Activated naive CD4-positive, alpha-beta T cell treated with anti-CD3 and anti-CD28 coated beads for 36 hours (primary cell): Measurements from ENCODE around the gene KIRREL3. TPM values are rescaled to one million over a fixed set of nuclear protein-coding genes. Genes with fewer than 3 reads are reported as not detected.

Experiments used
- CTCF ChIA-PET: fragments of 350-600 bp; sonication (Branson Sonifier 250); formaldehyde crosslinking; loops from one replicate; lab custom pipeline; 2021; ENCODE audit warnings: antibody characterized with exemption; lab: Charles Lee
- DNase-seq: peaks from one replicate; pipeline ENCODE4 v3.0.0-alpha.2; 2020
- H3K27ac Mint-ChIP-seq: one replicate; pipeline ENCODE4 v1.8.0; 2021; ENCODE audit warnings: mild to moderate bottlenecking, mixed read lengths
- H3K27me3 Mint-ChIP-seq: one replicate; pipeline ENCODE4 v1.8.0; 2021; ENCODE audit warnings: low read depth, mixed read lengths
- H3K36me3 Mint-ChIP-seq: one replicate; pipeline ENCODE4 v1.8.0; 2021; ENCODE audit warnings: low read depth, mixed read lengths
- H3K4me1 Mint-ChIP-seq: one replicate; pipeline ENCODE4 v1.8.0; 2021; ENCODE audit warnings: low read depth, mixed read lengths
- H3K4me3 Mint-ChIP-seq: one replicate; pipeline ENCODE4 v1.8.0; 2021; ENCODE audit warnings: mild to moderate bottlenecking, moderate library complexity, mixed read lengths
- H3K9me3 Mint-ChIP-seq: one replicate; pipeline ENCODE4 v1.8.0; 2021; ENCODE audit warnings: mixed read lengths
- intact Hi-C: fragments of 100-400 bp; cut with micrococcal nuclease; formaldehyde crosslinking; loops from one replicate; pipeline ENCODE4 v1.15.1; 2023
- total RNA-seq, 2 experiments: library from RNA; stranded (reverse); gene quantifications; one replicate each; pipeline ENCODE4 v1.2.3, GENCODE V29; 2021

The KIRREL3 gene
- total RNA-seq, 2 experiments from 2014 or later: not detected

DNA sequence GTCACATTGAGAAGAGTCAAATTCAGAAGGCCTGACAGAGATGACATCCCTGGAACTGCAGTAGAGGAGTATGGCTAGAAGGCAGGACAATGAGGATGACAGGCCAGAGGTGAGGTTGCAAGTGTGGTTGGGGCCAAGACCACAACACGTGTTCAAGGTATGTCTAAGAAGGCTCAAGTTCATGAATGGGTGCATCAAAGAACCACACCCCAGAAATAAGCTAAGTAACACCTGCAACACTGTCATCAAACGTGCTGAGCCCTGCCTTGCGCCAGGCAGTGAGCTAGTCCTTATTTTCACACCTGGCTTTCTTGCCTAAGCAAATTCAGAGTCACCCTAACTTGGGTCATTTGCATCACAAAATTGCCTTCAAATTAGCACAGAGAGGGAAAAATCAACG is 313.6 kb downstream of the KIRREL3 start:
- intact Hi-C loops: no loop called here
- Mint-ChIP-seq H3K4me1 (no peaks in the 10 kb centered on the region), H3K27me3 (peaks cover 8% of the 10 kb centered on the region), H3K36me3 (no peaks in the 10 kb centered on the region), H3K27ac (no peak overlapping the region), H3K4me3 (no peak overlapping the region), H3K9me3 (no peaks in the 10 kb centered on the region)
- DNase-seq: no peak
- CTCF ChIA-PET: no interaction called here

DNA sequence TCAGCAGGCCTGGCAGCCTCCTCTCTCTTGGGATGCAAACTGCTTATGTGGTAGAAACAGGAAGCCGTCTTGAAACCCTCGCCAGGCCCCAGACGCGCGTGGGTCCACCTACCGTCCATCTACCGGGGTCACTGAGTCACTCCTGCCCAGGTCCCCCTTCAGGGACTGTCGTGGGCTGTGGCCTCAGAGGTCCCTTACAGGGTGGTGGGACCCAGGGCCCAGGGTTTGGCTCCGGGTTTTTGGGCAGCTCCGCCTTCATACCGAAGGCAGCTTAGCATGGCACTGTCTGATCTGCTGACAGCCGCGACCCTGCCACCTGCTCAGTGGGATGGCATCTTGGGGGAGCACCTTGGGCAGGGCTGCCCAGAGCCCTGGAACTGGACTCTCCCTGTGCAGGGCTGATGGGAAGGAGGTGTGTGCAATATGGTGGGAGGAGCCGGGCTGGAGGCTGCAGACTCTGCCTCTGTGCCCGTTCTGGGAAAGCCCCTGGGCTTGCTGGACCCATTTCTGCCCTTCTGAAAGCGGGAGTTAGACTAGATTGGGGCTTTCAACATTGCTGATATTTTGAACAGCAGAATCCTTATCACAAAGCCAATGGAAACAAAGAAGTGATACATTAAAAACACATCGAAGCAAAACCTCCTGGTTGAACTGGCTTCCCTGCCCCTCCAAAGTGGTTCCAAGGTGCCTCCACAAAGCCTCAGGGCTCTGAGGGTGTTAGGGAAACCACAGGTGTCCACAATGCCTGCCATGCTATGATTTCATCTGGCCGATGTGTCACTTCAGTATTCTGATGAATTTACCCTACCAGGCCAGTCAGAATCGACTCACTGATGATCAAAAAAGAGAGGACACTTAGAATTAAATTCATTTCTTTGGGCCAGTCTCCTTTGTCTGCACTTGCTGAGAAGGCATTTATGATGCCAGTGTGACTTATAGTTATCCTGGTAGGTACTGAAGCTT is 316.5 kb downstream of the KIRREL3 start:
- intact Hi-C loops: no loop called here
- no peak for DNase-seq
- no peaks in the 10 kb centered on the region for H3K36me3 Mint-ChIP-seq
- CTCF ChIA-PET: no interaction called here
- no peaks in the 10 kb centered on the region for H3K9me3 Mint-ChIP-seq
- H3K4me3 Mint-ChIP-seq: no peak overlapping the region
- H3K27me3 Mint-ChIP-seq: peaks cover 8% of the 10 kb centered on the region
- H3K27ac Mint-ChIP-seq: no peak overlapping the region
- H3K4me1 Mint-ChIP-seq: no peaks in the 10 kb centered on the region

DNA sequence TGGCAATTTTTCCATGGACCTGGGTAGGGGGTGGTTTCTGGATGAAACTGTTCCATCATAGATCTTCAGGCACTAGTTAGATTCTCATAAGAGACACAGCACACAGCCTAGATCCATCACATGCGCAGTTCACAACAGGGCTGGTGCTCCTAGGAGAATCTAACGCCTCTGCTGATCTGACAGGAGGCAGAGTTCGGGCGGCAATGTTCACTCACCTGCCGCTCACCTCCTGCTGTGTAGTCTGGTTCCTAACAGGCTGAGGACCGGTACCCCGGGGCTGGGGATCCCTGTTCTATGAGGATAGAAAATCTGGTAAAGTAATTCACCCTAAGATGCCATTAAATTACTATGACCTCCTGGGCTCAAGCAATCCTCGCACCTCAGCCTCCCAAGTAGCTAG is 318.0 kb downstream of the KIRREL3 start:
- no peaks in the 10 kb centered on the region for H3K36me3 Mint-ChIP-seq
- H3K9me3 Mint-ChIP-seq: no peaks in the 10 kb centered on the region
- no peak overlapping the region for H3K27ac Mint-ChIP-seq
- intact Hi-C loops: no loop called here
- H3K27me3 Mint-ChIP-seq: peaks cover 8% of the 10 kb centered on the region
- no peak for DNase-seq
- CTCF ChIA-PET: no interaction called here
- no peaks in the 10 kb centered on the region for H3K4me1 Mint-ChIP-seq
- no peak overlapping the region for H3K4me3 Mint-ChIP-seq

DNA sequence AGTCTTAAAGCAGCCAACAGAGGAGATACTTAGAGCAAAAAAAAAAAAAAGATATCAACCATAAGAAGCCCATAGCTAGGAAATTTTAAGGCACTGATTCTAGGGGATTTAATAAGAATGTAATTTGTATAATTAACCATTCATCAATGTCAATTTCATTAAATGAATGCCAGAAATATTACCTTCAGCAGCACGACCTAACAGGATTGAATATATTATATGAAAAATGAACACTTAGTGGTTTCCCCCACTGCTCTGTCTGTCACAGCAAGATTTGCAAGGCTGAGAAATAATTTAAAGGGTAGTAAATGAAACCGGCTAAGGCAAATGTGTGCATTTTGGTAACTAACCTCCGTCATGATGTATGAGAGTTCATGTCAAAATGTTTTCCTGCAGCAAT is 319.9 kb downstream of the KIRREL3 start:
- DNase-seq: no peak
- CTCF ChIA-PET: interaction anchor here (0.6 to 0.7 kb wide), 2 partner anchors 50 to 648 kb away, joined by 3 to 4 read pairs; no protein-coding TSS in a partner anchor
- intact Hi-C loops: no loop called here
- peaks cover 10% of the 10 kb centered on the region for H3K27me3 Mint-ChIP-seq
- no peaks in the 10 kb centered on the region for H3K4me1 Mint-ChIP-seq
- no peak overlapping the region for H3K4me3 Mint-ChIP-seq
- no peaks in the 10 kb centered on the region for H3K9me3 Mint-ChIP-seq
- H3K36me3 Mint-ChIP-seq: no peaks in the 10 kb centered on the region
- no peak overlapping the region for H3K27ac Mint-ChIP-seq

DNA sequence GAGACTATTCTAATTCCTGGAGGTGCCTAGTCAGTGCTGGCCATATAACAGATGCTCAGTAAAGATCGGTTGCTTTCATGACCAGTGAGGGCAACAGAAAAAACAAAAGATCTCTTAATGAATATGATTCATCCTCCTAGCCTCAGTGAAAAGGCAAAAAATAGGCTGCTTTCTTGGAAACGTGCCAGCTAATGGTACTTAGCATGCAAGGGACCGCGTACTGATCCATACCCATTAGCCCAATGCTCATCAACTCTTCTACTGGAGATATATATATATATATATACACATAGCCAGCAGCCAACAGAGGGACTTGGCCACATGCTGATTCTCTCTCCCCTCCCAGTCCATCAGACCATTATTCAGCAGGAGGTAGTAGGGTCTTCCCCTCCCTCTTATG is 320.4 kb downstream of the KIRREL3 start:
- no peaks in the 10 kb centered on the region for H3K4me1 Mint-ChIP-seq
- CTCF ChIA-PET: no interaction called here
- no peak overlapping the region for H3K27ac Mint-ChIP-seq
- peaks cover 13% of the 10 kb centered on the region for H3K27me3 Mint-ChIP-seq
- no peaks in the 10 kb centered on the region for H3K9me3 Mint-ChIP-seq
- intact Hi-C loops: no loop called here
- H3K4me3 Mint-ChIP-seq: no peak overlapping the region
- H3K36me3 Mint-ChIP-seq: no peaks in the 10 kb centered on the region
- no peak for DNase-seq

DNA sequence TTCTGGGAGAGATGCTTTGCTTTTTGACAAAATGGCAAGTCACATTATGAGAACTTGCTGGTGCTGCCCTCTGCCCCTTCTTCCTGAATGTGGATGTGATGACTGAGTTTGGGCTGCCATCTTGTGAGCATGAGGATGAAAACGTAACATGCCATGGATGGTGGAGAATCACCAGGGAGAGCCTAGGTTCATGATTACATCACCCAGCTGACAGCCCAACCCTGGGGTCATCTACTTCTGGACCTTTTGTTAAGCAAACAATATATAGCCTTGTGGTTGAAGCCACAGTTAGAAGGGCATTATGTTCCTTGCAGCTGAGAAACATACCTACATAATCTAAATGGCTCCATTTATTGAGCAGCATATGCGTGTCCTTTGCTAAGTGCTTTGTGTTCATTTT is 321.5 kb downstream of the KIRREL3 start:
- H3K4me3 Mint-ChIP-seq: no peak overlapping the region
- H3K36me3 Mint-ChIP-seq: no peaks in the 10 kb centered on the region
- no peaks in the 10 kb centered on the region for H3K9me3 Mint-ChIP-seq
- CTCF ChIA-PET: interaction anchor here (0.6 kb wide), 1 partner anchor 109 kb away, joined by 3 read pairs; no protein-coding TSS in a partner anchor
- H3K27ac Mint-ChIP-seq: no peak overlapping the region
- peaks cover 11% of the 10 kb centered on the region for H3K27me3 Mint-ChIP-seq
- H3K4me1 Mint-ChIP-seq: no peaks in the 10 kb centered on the region
- DNase-seq: no peak
- intact Hi-C loops: no loop called here

DNA sequence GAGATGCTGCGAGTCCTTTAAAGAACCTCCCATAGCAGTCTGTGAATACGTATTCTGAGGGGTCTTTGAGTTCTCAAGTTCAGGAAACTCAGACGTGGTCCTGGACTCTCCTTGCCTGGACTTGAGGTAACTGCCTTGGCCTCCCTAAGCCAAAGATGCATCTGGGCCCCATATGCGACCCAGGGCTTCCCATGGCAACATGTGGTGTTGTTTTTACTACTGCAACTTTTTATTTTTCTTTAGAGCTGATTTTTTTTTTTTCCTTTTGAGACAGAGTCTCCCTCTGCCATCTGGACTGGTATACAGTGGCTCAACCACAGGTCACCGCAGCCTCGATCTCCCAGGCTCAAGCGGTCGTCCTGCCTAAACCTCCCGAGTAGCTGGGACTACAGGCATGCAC is 324.0 kb downstream of the KIRREL3 start:
- Mint-ChIP-seq H3K27me3 (peaks cover 13% of the 10 kb centered on the region), H3K9me3 (no peaks in the 10 kb centered on the region), H3K27ac (no peak overlapping the region), H3K4me1 (no peaks in the 10 kb centered on the region), H3K4me3 (no peak overlapping the region), H3K36me3 (no peaks in the 10 kb centered on the region)
- CTCF ChIA-PET: no interaction called here
- intact Hi-C loops: no loop called here
- DNase-seq: no peak

DNA sequence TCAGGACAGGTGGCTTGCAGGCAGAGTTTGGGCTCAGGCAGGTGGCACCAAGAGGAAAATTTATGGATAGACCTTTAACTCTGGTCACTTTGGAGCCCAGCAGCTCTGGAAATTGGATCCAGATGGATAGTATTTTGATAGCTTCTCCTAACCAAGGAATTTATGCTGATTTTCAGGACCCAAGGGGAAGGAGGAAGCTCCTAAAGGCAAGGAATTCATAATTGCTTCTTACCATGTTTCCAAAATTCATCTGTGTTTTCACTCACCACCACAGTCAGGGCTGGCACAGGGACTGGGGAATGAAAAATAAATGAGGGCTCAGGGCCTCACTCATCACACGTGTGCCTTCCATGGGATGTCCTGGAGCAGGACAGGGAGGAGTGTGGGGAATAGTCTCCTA is 327.3 kb downstream of the KIRREL3 start:
- Mint-ChIP-seq H3K4me3 (no peak overlapping the region), H3K27ac (no peak overlapping the region), H3K36me3 (no peaks in the 10 kb centered on the region), H3K9me3 (no peaks in the 10 kb centered on the region), H3K27me3 (peaks cover 20% of the 10 kb centered on the region), H3K4me1 (no peaks in the 10 kb centered on the region)
- intact Hi-C loops: no loop called here
- CTCF ChIA-PET: no interaction called here
- DNase-seq: no peak

DNA sequence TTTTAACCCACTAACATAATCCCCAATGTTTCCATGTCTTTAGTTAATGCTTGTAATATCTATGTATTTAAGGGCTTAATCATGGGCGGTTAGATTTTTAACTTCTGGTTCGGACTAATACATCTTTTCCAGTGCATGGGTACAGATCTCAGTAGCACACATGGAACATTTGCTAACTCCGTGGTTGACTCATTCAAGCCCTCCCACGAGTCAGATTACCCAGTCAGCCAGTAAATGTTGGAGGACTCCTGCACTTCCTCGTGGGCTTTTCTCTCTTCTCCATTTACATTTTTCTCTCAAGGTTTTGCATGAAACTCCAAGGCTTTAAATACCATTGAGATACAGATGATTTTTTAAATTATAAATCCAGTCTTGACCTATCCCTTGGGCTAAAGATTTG is 331.2 kb downstream of the KIRREL3 start:
- no peaks in the 10 kb centered on the region for H3K9me3 Mint-ChIP-seq
- H3K4me1 Mint-ChIP-seq: no peaks in the 10 kb centered on the region
- intact Hi-C loops: no loop called here
- H3K4me3 Mint-ChIP-seq: no peak overlapping the region
- H3K27me3 Mint-ChIP-seq: peaks cover 15% of the 10 kb centered on the region
- no peak for DNase-seq
- CTCF ChIA-PET: no interaction called here
- no peaks in the 10 kb centered on the region for H3K36me3 Mint-ChIP-seq
- H3K27ac Mint-ChIP-seq: no peak overlapping the region

DNA sequence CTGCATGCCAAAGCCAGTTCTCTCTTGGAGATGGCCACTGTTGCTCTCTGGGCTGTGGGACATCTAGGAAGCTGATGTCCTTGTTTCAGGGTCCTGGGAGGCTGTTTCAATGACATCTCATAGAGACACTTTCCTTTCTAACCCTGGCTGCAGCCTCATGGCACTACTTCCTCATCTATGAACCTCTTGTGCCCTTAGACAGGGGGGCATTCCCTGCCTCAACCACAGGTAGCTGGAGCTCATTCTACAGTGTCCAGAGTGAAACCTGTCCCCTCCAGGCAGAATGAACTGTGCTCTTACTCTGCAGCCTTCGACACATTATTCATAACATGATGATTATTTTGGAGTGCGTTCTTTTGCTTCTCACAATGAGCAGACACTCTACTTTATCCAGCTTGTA is 335.9 kb downstream of the KIRREL3 start:
- Mint-ChIP-seq H3K9me3 (no peaks in the 10 kb centered on the region), H3K4me1 (no peaks in the 10 kb centered on the region), H3K4me3 (no peak overlapping the region), H3K27ac (no peak overlapping the region), H3K36me3 (no peaks in the 10 kb centered on the region), H3K27me3 (peaks cover 13% of the 10 kb centered on the region)
- CTCF ChIA-PET: no interaction called here
- intact Hi-C loops: no loop called here
- no peak for DNase-seq

DNA sequence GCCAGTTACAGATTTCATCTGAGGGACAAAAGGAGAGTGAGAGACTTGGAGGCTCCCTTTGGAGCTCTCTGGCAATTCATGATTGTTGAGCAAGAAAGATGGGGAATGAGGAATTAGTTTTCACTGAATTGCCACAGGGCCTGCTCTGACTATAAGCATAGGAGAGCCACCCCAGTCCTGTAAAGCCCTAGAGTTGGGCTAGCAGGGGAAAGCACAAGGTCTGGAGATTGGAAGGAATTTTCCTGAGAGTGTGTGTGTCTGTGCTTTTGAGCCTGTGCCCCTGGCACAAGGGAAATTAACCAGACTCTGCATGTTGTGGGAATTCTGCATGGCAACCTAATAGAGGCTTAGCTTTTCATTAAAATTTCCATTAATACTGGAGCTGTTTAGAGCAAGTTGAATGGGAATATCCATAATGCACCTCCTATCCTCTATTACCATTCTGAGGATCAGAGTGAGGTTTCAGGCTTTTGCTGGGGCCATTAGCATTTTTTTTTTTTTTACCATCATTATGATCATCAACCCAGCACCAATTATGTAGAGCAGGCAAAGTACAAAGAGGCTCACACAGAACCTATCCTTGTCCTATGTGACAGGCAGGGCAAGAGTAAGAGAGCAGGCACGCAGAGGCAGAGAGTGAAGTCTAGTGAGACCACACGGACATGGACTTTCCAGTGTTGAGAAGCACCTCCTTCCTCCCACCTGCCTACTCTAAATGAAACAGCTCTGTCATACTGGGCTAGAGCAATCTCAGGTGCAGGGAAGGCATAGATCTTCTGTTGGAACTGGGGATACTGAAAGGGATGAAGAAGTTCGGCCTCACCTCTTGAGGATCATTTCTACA is 336.6 kb downstream of the KIRREL3 start:
- no peak for DNase-seq
- Mint-ChIP-seq H3K9me3 (no peaks in the 10 kb centered on the region), H3K27me3 (peaks cover 11% of the 10 kb centered on the region), H3K27ac (no peak overlapping the region), H3K4me1 (no peaks in the 10 kb centered on the region), H3K4me3 (no peak overlapping the region), H3K36me3 (no peaks in the 10 kb centered on the region)
- intact Hi-C loops: no loop called here
- CTCF ChIA-PET: no interaction called here

DNA sequence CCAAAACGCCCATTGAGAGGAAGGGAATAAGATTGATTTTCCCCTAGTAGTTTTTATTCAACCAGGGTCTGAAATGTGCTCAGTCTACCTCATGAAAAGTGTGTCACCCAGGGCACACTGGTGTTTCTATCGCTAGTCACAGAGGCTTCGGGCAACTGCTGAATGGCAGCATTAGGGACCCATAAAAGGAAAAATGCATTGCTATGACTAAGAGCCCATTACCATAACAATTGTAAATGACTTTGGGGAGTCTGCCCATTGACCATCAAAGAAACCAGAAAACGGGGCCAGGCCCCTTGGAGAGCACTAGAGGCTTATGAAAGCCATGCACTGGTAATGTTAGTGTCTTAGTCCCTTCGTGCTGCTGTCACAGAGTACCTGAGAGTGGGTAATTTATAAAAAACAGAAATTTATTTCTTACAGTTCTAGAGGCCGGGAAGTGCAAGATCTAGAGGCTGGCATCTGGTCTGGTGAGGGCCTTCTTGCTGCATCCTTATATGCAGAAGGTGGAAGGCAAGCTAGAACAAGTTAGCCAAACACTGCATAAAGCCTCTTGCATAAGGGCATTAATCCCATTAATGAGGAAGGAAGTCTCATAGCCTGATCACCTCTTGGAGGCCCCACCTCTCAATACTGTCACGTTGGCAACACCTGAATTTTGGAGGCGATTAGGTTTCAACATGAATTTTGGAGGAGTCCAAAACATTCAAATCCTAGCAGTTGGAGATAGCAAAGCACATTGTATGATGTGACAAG is 338.4 kb downstream of the KIRREL3 start:
- Mint-ChIP-seq H3K9me3 (no peaks in the 10 kb centered on the region), H3K27me3 (peaks cover 14% of the 10 kb centered on the region)

More for the DNA sequence above, 338.4 kb downstream of the KIRREL3 start:
- Mint-ChIP-seq H3K4me1 (no peaks in the 10 kb centered on the region), H3K36me3 (no peaks in the 10 kb centered on the region), H3K4me3 (no peak overlapping the region), H3K27ac (no peak overlapping the region)
- CTCF ChIA-PET: interaction anchor here (0.8 kb wide), 1 partner anchor 330 kb away, joined by 3 read pairs; no protein-coding TSS in a partner anchor
- intact Hi-C loops: no loop called here
- no peak for DNase-seq
